Activated naive CD4-positive, alpha-beta T cell treated with anti-CD3 and anti-CD28 coated beads for 36 hours (primary cell): ENCODE data around the gene RTKN. TPM values are rescaled to one million over a fixed set of nuclear protein-coding genes. Genes with fewer than 3 reads are reported as not detected.
A peak's percentile ranks its signal among the peaks of the same experiment; 100 is the strongest.
"Not testable (repeated sequence)": the region's sequence is repeated elsewhere in the genome, so short reads cannot be mapped to it uniquely, and the experiment has no call there.

Experiments used
- CTCF ChIA-PET: fragments of 350-600 bp; sonication (Branson Sonifier 250); formaldehyde crosslinking; loops from one replicate; lab custom pipeline; 2021; ENCODE audit warnings: antibody characterized with exemption; lab: Charles Lee
- DNase-seq: peaks from one replicate; pipeline ENCODE4 v3.0.0-alpha.2; 2020
- H3K27ac Mint-ChIP-seq: one replicate; pipeline ENCODE4 v1.8.0; 2021; ENCODE audit warnings: mild to moderate bottlenecking, mixed read lengths
- H3K27me3 Mint-ChIP-seq: one replicate; pipeline ENCODE4 v1.8.0; 2021; ENCODE audit warnings: low read depth, mixed read lengths
- H3K36me3 Mint-ChIP-seq: one replicate; pipeline ENCODE4 v1.8.0; 2021; ENCODE audit warnings: low read depth, mixed read lengths
- H3K4me1 Mint-ChIP-seq: one replicate; pipeline ENCODE4 v1.8.0; 2021; ENCODE audit warnings: low read depth, mixed read lengths
- H3K4me3 Mint-ChIP-seq: one replicate; pipeline ENCODE4 v1.8.0; 2021; ENCODE audit warnings: mild to moderate bottlenecking, moderate library complexity, mixed read lengths
- H3K9me3 Mint-ChIP-seq: one replicate; pipeline ENCODE4 v1.8.0; 2021; ENCODE audit warnings: mixed read lengths
- intact Hi-C: fragments of 100-400 bp; cut with micrococcal nuclease; formaldehyde crosslinking; loops from one replicate; pipeline ENCODE4 v1.15.1; 2023
- total RNA-seq, 2 experiments: library from RNA; stranded (reverse); gene quantifications; one replicate each; pipeline ENCODE4 v1.2.3, GENCODE V29; 2021

Gene RTKN
- 1 to 10 TPM in 1 of 2 experiments, under 1 TPM in 1; 0.95 to 1.6 TPM for total RNA-seq

- peaks cover 15% of the 10 kb centered on the region for H3K4me1 Mint-ChIP-seq
- CTCF ChIA-PET: interaction anchor here (0.5 to 0.7 kb wide), 2 partner anchors 13 to 145 kb away, joined by 3 to 5 read pairs; partner anchors contain the start of gene INO80B
- H3K27ac Mint-ChIP-seq: no peak within 1 kb of the TSS
These were observed at the start of gene RTKN for GRCh38 chr2:74441690-74442482. TSS of gene RTKN (minus strand) at chr2:74441937. CDS start at chr2:74441816, 121 bp downstream.

GRCh38 chr2:74489906-74490305, 48.2 kb upstream of the RTKN start:
- CTCF ChIA-PET: no interaction called here
- no peak overlapping the region for H3K27ac Mint-ChIP-seq
- intact Hi-C loops: no loop called here
- H3K4me3 Mint-ChIP-seq: no peak overlapping the region
- peaks cover 27% of the 10 kb centered on the region for H3K36me3 Mint-ChIP-seq
- H3K9me3 Mint-ChIP-seq: no peaks in the 10 kb centered on the region
- peaks cover 2% of the 10 kb centered on the region for H3K4me1 Mint-ChIP-seq
- H3K27me3 Mint-ChIP-seq: no peaks in the 10 kb centered on the region
- DNase-seq: no peak

More at GRCh38 chr2:74441690-74442482, at the start of gene RTKN:
- peaks cover 37% of the 10 kb centered on the region for H3K27me3 Mint-ChIP-seq
- peak; percentile 68 for DNase-seq
- peak within 1 kb of the TSS; percentile 59 for H3K4me3 Mint-ChIP-seq
- intact Hi-C loops: loop anchor here (1.0 kb wide), 1 partner anchor 38 kb away; no protein-coding TSS in a partner anchor
- H3K9me3 Mint-ChIP-seq: no peaks in the 10 kb centered on the region
- H3K36me3 Mint-ChIP-seq: no peaks in the 10 kb centered on the region

DNA sequence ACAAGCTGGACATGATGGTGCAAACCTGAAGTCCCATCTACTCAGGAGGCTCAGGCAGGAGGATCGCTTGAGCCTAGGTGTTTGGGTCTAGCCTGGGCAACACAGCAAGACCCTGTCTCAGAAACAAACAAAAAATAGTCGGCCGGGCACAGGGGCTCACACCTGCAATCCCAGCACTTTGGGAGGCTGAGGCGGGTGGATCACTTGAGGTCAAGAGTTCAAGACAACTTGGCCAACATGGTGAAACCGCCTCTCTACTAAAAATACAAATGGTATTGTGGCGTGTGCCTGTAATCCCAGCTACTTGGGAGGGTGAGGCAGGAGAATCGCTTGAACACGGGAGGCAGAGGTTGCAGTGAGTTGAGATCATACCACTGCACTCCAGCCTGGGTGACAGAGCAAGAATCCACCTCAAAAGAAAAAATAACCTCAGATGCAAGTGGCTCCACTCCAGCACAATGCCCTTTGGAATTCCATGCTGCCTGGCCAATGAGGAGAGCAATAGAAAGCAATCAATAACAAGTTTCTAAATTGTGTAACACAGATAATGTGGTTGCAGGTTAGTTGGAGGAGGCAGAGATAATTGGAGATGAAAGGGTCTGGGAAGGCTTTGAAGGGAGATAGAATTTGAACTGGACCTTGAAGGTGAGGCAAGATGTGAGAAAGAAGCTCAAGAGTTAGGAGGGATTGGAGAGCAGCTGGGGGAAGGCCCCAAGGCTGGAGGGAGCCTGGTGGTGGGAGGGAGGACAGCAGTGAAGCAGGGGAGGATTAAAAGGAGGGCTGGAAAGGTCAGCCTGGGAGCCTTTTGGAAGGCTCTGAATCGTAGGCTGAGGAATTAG, 47.1 kb upstream of the RTKN start:
- Mint-ChIP-seq H3K36me3 (peaks cover 27% of the 10 kb centered on the region), H3K4me1 (peaks cover 6% of the 10 kb centered on the region), H3K9me3 (no peaks in the 10 kb centered on the region), H3K4me3 (no peak overlapping the region), H3K27ac (no peak overlapping the region), H3K27me3 (no peaks in the 10 kb centered on the region)
- CTCF ChIA-PET: interaction anchor here (0.6 kb wide), 1 partner anchor 172 kb away, joined by 3 read pairs; no protein-coding TSS in a partner anchor
- intact Hi-C loops: no loop called here
- no peak for DNase-seq

GRCh38 chr2:74486141-74486540, 44.4 kb upstream of the RTKN start:
- no peak overlapping the region for H3K27ac Mint-ChIP-seq
- no peaks in the 10 kb centered on the region for H3K27me3 Mint-ChIP-seq
- CTCF ChIA-PET: interaction anchor here (8.2 kb wide), 1 partner anchor 100 kb away, joined by 144 read pairs; no protein-coding TSS in a partner anchor
- no peak for DNase-seq
- H3K4me3 Mint-ChIP-seq: no peak overlapping the region
- H3K9me3 Mint-ChIP-seq: no peaks in the 10 kb centered on the region
- peaks cover 16% of the 10 kb centered on the region for H3K36me3 Mint-ChIP-seq
- H3K4me1 Mint-ChIP-seq: peaks cover 15% of the 10 kb centered on the region
- intact Hi-C loops: no loop called here

GRCh38 chr2:74483675-74484164, 42.0 kb upstream of the RTKN start:
- H3K27me3 Mint-ChIP-seq, H3K9me3 Mint-ChIP-seq, DNase-seq: not testable (repeated sequence)
- CTCF ChIA-PET: interaction anchor here (0.6 to 8.2 kb wide), 19 partner anchors 8 to 804 kb away, joined by 3 to 144 read pairs (median 4); partner anchors contain the start of genes HTRA2, INO80B and MRPL53
- intact Hi-C loops: loop anchor here (1.0 to 5.0 kb wide), 11 partner anchors 11 to 393 kb away; partner anchors contain the start of genes AUP1, HK2, HTRA2 and MRPL53
- H3K4me1 Mint-ChIP-seq: peaks cover 32% of the 10 kb centered on the region
- peak overlapping the region; percentile 93 for H3K4me3 Mint-ChIP-seq
- H3K27ac Mint-ChIP-seq: peak overlapping the region; percentile 98
- H3K36me3 Mint-ChIP-seq: peaks cover 18% of the 10 kb centered on the region

GRCh38 chr2:74482801-74483674, 41.3 kb upstream of the RTKN start, which contains the start of the genes CCDC142 and TTC31:
TSS of gene CCDC142 (minus strand) at chr2:74482998. CDS start at chr2:74482837, 161 bp downstream.
TSS of gene TTC31 (plus strand) at chr2:74483081. CDS start at chr2:74483096, 15 bp downstream.
- Mint-ChIP-seq H3K27ac (peak within 1 kb of the TSS; percentile 98), H3K36me3 (peaks cover 17% of the 10 kb centered on the region), H3K27me3 (no peaks in the 10 kb centered on the region), H3K9me3 (no peaks in the 10 kb centered on the region), H3K4me1 (peaks cover 32% of the 10 kb centered on the region), H3K4me3 (peak within 1 kb of the TSS; percentile 93)
- intact Hi-C loops: loop anchor here (1.0 to 5.0 kb wide), 11 partner anchors 11 to 393 kb away; partner anchors contain the start of genes AUP1, HK2, HTRA2 and MRPL53
- CTCF ChIA-PET: interaction anchor here (0.5 to 8.2 kb wide), 23 partner anchors 8 to 198 kb away, joined by 3 to 144 read pairs (median 4); partner anchors contain the start of genes AUP1, HTRA2, INO80B and LBX2
- DNase-seq: peak; percentile 97

GRCh38 chr2:74481961-74482800, 40.4 kb upstream of the RTKN start:
- Mint-ChIP-seq H3K36me3 (peaks cover 16% of the 10 kb centered on the region), H3K4me3 (peak overlapping the region; percentile 93), H3K4me1 (peaks cover 32% of the 10 kb centered on the region), H3K9me3 (no peaks in the 10 kb centered on the region), H3K27ac (peak overlapping the region; percentile 98), H3K27me3 (no peaks in the 10 kb centered on the region)
- intact Hi-C loops: loop anchor here (2.0 to 5.0 kb wide), 2 partner anchors 235 to 353 kb away; partner anchors contain the start of gene HK2
- peak; percentile 57 for DNase-seq
- CTCF ChIA-PET: interaction anchor here (0.5 to 8.2 kb wide), 18 partner anchors 7 to 109 kb away, joined by 3 to 144 read pairs (median 6); partner anchors contain the start of genes AUP1, HTRA2, INO80B and LBX2

- DNase-seq: no peak
- intact Hi-C loops: loop anchor here (5.0 kb wide), 1 partner anchor 236 kb away; no protein-coding TSS in a partner anchor
- CTCF ChIA-PET: interaction anchor here (1.1 to 8.2 kb wide), 10 partner anchors 9 to 104 kb away, joined by 3 to 144 read pairs (median 9); partner anchors contain the start of genes HTRA2, INO80B, LBX2 and MRPL53
- Mint-ChIP-seq H3K4me1 (peaks cover 32% of the 10 kb centered on the region), H3K27ac (no peak overlapping the region), H3K27me3 (no peaks in the 10 kb centered on the region), H3K4me3 (peak overlapping the region; percentile 93), H3K9me3 (no peaks in the 10 kb centered on the region), H3K36me3 (peaks cover 16% of the 10 kb centered on the region)
These were observed 39.7 kb upstream of the RTKN start for GRCh38 chr2:74481431-74481830.

DNA sequence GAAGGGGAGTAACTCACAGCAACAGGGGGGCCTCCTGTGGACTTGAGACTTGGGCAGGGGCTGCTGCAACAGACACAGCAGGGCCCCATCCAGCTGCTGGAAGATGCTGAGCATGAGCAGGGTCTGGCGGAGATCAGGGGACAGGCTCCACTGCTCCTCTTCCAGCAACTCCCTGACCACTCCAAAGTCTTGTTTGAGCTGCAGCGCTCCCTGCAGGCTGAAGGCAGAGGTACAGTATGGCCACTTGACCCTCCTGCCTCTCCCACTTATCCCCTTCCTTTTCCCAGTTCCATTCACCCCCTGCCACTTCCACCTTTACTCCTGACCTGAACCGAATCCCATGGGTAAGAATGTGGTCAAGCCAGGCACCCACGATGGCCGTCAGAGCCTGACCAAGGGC, 33.2 kb upstream of the RTKN start:
- CTCF ChIA-PET: interaction anchor here (0.9 to 1.2 kb wide), 6 partner anchors 8 to 140 kb away, joined by 3 to 5 read pairs (median 4); partner anchors contain the start of genes CCDC142, TTC31 and WBP1
- Mint-ChIP-seq H3K4me1 (peaks cover 23% of the 10 kb centered on the region), H3K36me3 (peaks cover 22% of the 10 kb centered on the region), H3K9me3 (no peaks in the 10 kb centered on the region), H3K27me3 (no peaks in the 10 kb centered on the region), H3K27ac (no peak overlapping the region), H3K4me3 (no peak overlapping the region)
- intact Hi-C loops: loop anchor here (2.0 kb wide), 1 partner anchor 142 kb away; no protein-coding TSS in a partner anchor
- no peak for DNase-seq

GRCh38 chr2:74474481-74474880, 32.7 kb upstream of the RTKN start:
- H3K36me3 Mint-ChIP-seq: peaks cover 21% of the 10 kb centered on the region
- H3K27me3 Mint-ChIP-seq: no peaks in the 10 kb centered on the region
- peaks cover 23% of the 10 kb centered on the region for H3K4me1 Mint-ChIP-seq
- H3K9me3 Mint-ChIP-seq: no peaks in the 10 kb centered on the region
- intact Hi-C loops: loop anchor here (2.0 kb wide), 1 partner anchor 142 kb away; no protein-coding TSS in a partner anchor
- DNase-seq: no peak
- peak overlapping the region; percentile 12 for H3K4me3 Mint-ChIP-seq
- CTCF ChIA-PET: interaction anchor here (0.7 to 1.1 kb wide), 3 partner anchors 9 to 139 kb away, joined by 3 to 4 read pairs (median 4); partner anchors contain the start of genes CCDC142 and TTC31
- no peak overlapping the region for H3K27ac Mint-ChIP-seq
